IPS DF 4.7 (cell line): ENCODE results near the gene EN2.

Experiments used
- DNase-seq: peaks from one replicate; pipeline ENCODE4 v3.0.0-alpha.2; 2013; ENCODE audit warnings: low spot score; ENCODE audit errors: extremely low read depth

Gene EN2

GRCh38 chr7:155486783-155487508, 29.0 kb downstream of the EN2 start:
- no peak for DNase-seq

- DNase-seq: no peak
Observed at GRCh38 chr7:155487509-155488482, 29.9 kb downstream of the EN2 start.

- DNase-seq: no peak
Observed at GRCh38 chr7:155488483-155489127, 30.7 kb downstream of the EN2 start.

- no peak for DNase-seq
Observed at GRCh38 chr7:155489158-155489840, 31.4 kb downstream of the EN2 start.

- DNase-seq: no peak
Observed at GRCh38 chr7:155489862-155490696, 32.1 kb downstream of the EN2 start.

- DNase-seq: no peak
Observed at GRCh38 chr7:155490697-155491628, 33.0 kb downstream of the EN2 start.

- DNase-seq: no peak
Observed at GRCh38 chr7:155491812-155492211, 33.9 kb downstream of the EN2 start.

GRCh38 chr7:155493744-155494538, 36.0 kb downstream of the EN2 start:
- no peak for DNase-seq

- no peak for DNase-seq
Observed at GRCh38 chr7:155494551-155494950, 36.6 kb downstream of the EN2 start.

- DNase-seq: no peak
Observed at GRCh38 chr7:155495440-155496248, 37.7 kb downstream of the EN2 start.

- no peak for DNase-seq
Observed at GRCh38 chr7:155496267-155497005, 38.5 kb downstream of the EN2 start.

- DNase-seq: no peak
Observed at GRCh38 chr7:155497149-155497901, 39.4 kb downstream of the EN2 start.

- DNase-seq: no peak
Observed at GRCh38 chr7:155505422-155505793, 47.5 kb downstream of the EN2 start.

- no peak for DNase-seq
Observed at GRCh38 chr7:155506854-155507337, 49.0 kb downstream of the EN2 start.

GRCh38 chr7:155507576-155507975, 49.6 kb downstream of the EN2 start:
- no peak for DNase-seq
